ENCODE data around the gene SND1.

The SND1 gene

GRCh38 chr7:128108641-128109423 lies 456.8 kb downstream of the SND1 start:
- peak; percentile 62 for DNase-seq

GRCh38 chr7:128109424-128109969 lies 457.5 kb downstream of the SND1 start:
- peak; percentile 27 for DNase-seq

GRCh38 chr7:128110641-128111364 lies 458.8 kb downstream of the SND1 start:
- peak; percentile 58 for DNase-seq

- peak; percentile 42 for DNase-seq
Measured at GRCh38 chr7:128112018-128112780, 460.2 kb downstream of the SND1 start.

- peak; percentile 52 for DNase-seq
Measured at GRCh38 chr7:128112781-128113221, 460.8 kb downstream of the SND1 start.

GRCh38 chr7:128113839-128114238 lies 461.8 kb downstream of the SND1 start:
- DNase-seq, result peak; percentile 30

- DNase-seq, result no peak
Measured at GRCh38 chr7:128114806-128115205, 462.8 kb downstream of the SND1 start.

GRCh38 chr7:128115336-128115820 lies 463.4 kb downstream of the SND1 start:
- DNase-seq, result no peak

- DNase-seq, result peak; percentile 43
Measured at GRCh38 chr7:128115821-128116723, 464.1 kb downstream of the SND1 start.

- DNase-seq, result no peak
Measured at GRCh38 chr7:128116740-128117139, 464.7 kb downstream of the SND1 start.

GRCh38 chr7:128117691-128118090 lies 465.7 kb downstream of the SND1 start:
- peak; percentile 51 for DNase-seq

- DNase-seq, result no peak
Measured at GRCh38 chr7:128119036-128119435, 467.0 kb downstream of the SND1 start.

- no peak for DNase-seq
Measured at GRCh38 chr7:128120116-128120515, 468.1 kb downstream of the SND1 start.

- peak; percentile 41 for DNase-seq
Measured at GRCh38 chr7:128120976-128121490, 469.0 kb downstream of the SND1 start.

- peak; percentile 54 for DNase-seq
Measured at GRCh38 chr7:128121711-128122530, 469.9 kb downstream of the SND1 start.

- DNase-seq, result peak; percentile 43
Measured at GRCh38 chr7:128122576-128123290, 470.7 kb downstream of the SND1 start.

- peak; percentile 59 for DNase-seq
Measured at GRCh38 chr7:128123291-128124037, 471.5 kb downstream of the SND1 start.

- no peak for DNase-seq
Measured at GRCh38 chr7:128124786-128125185, 472.8 kb downstream of the SND1 start.

GRCh38 chr7:128125816-128126215 lies 473.8 kb downstream of the SND1 start:
- no peak for DNase-seq
